ENCODE data around the gene MICAL2. TPM values are rescaled to one million over a fixed set of nuclear protein-coding genes. Genes with fewer than 3 reads are reported as not detected.

MICAL2 gene
- polyA plus RNA-seq, 4 donors = 6.9 to 37.1 (median 8.3) TPM

GRCh38 chr11:12291766-12292165 lies 181.4 kb downstream of the MICAL2 start:
- no peak for DNase-seq (ENCODE audit: low read depth in 4 of 4, low spot score in 3 of 4)

GRCh38 chr11:12292766-12293165 lies 182.4 kb downstream of the MICAL2 start:
- DNase-seq (ENCODE audit: low read depth in 4 of 4, low spot score in 3 of 4) = no peak

GRCh38 chr11:12293486-12293885 lies 183.1 kb downstream of the MICAL2 start:
- DNase-seq (ENCODE audit: low read depth in 4 of 4, low spot score in 3 of 4) = no peak

- DNase-seq (ENCODE audit: low read depth in 4 of 4, low spot score in 3 of 4) = no peak
Measured at GRCh38 chr11:12294613-12295012, 184.2 kb downstream of the MICAL2 start.

- DNase-seq (ENCODE audit: low read depth in 4 of 4, low spot score in 3 of 4) = no peak
Measured at GRCh38 chr11:12295943-12296342, 185.6 kb downstream of the MICAL2 start.

GRCh38 chr11:12298610-12299009 lies 188.2 kb downstream of the MICAL2 start:
- no peak for DNase-seq (ENCODE audit: low read depth in 4 of 4, low spot score in 3 of 4)

GRCh38 chr11:12301379-12301778 lies 191.0 kb downstream of the MICAL2 start:
- DNase-seq (ENCODE audit: low read depth in 4 of 4, low spot score in 3 of 4) = no peak

GRCh38 chr11:12303421-12304149 lies 193.2 kb downstream of the MICAL2 start:
- DNase-seq (ENCODE audit: low read depth in 4 of 4, low spot score in 3 of 4) = no peak

GRCh38 chr11:12306830-12307229 lies 196.4 kb downstream of the MICAL2 start:
- DNase-seq (ENCODE audit: low read depth in 4 of 4, low spot score in 3 of 4) = no peak

GRCh38 chr11:12312132-12312531 lies 201.7 kb downstream of the MICAL2 start:
- no peak for DNase-seq (ENCODE audit: low read depth in 4 of 4, low spot score in 3 of 4)

Other genes starting within 250 kb of the MICAL2 start
- gene DKK3, start 102.0 kb upstream of the MICAL2 start, polyA plus RNA-seq (ENCODE audit: insufficient read length in 4 of 4) = 100 to 1,000 TPM in 1 of 4 donors, 10 to 100 TPM in 3; 47.6 to 320 (median 95.1) TPM

All from left renal pelvis (tissue), 4 donors.